Activated CD8-positive, alpha-beta memory T cell treated with anti-CD3 and anti-CD28 coated beads, Interleukin-2, amount 50 U/mL, for 48 hours (primary cell): Measurements from ENCODE around the gene TMEM108.

ENCODE experiments used
- DNase-seq: peaks from one replicate; pipeline ENCODE4 v3.0.0-alpha.2; 2020

The TMEM108 gene

DNA sequence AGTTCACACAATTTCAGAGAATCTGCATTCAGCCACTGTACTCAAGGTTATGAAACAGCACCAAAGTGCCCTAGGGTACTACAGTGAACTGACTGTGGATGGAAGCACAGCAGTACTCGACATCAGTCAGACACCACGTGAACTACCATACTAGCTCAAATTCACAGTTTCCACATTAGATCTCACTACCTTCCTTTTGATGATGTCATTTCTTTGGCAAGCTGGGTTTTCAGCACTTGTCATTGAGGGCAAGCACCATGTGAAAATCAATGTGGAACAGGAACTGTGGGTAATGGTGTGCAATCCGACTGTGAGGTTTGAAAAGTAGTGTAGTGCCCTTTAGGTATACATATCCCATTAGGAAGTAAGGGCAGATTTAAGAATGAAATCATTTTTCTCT lies 251.1 kb downstream of the TMEM108 start:
- no peak for DNase-seq

DNA sequence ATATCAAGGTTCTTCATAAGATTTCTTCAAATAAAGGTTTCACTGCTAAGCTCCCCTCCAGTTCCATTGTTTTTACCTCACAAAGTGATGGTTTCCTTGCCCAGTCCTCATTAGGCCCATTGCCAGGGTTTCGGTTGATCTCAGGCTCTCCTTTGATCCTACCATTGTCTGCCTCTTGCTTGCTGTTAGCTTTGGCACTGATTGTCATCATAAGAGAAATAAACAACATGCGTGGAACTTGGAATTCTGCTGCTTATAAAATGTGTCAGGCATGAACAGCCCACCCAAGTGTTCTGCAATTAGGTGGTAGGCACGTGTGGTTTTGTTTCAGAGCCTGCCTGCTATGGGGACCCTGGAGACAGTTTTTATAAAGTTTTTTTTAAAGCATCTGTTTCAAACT lies 254.1 kb downstream of the TMEM108 start:
- DNase-seq: no peak

DNA sequence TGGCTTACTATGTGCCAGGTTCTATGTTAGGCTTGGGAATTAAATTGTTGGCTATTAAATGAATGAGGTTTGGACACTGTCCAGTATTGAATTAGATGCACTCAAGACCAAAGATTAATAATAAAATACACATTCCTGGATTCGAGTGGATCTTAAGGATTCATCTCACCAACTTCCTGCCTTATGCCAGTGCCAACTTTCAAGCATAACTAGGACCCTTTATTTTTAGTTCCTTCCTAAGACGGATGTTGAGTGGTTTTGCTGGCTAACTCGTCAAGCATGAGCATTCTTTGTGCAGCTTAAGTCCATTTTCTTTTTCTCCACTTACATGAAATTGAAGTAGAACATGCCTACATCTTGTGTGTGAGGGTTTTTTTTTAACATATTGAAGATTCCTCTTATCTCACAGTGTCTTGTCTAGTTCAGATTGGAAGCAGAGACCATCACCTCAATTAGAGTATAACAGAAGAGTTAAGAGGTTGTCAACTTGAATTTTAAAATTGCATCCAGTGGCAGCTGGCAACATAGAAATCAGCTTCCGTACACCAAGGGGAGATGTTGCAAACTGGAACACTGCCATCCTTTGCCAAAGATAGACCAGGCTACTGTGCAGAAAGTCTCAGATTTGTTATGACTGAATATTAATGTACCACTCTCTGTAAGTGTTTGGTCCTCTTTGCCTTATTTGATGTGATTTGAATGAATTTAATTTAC lies 255.4 kb downstream of the TMEM108 start:
- no peak for DNase-seq

DNA sequence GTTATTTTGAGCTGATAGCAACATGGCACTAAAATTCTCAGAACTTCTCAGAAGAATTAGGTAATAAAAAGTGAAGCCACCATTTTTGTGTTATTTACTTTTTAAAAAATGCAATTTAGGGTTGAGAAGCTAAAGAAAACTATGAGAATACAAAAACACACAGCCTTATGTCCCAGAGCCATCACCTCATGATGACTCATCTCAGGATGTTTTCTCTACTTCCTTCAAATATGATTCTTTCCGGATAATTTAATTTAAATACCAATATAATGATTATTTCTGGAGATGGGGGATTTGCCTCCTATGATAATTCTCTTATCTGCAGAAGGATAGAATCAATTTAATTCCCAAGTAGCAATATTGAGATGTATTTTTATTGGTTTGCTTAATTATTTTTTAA lies 256.1 kb downstream of the TMEM108 start:
- DNase-seq: no peak

DNA sequence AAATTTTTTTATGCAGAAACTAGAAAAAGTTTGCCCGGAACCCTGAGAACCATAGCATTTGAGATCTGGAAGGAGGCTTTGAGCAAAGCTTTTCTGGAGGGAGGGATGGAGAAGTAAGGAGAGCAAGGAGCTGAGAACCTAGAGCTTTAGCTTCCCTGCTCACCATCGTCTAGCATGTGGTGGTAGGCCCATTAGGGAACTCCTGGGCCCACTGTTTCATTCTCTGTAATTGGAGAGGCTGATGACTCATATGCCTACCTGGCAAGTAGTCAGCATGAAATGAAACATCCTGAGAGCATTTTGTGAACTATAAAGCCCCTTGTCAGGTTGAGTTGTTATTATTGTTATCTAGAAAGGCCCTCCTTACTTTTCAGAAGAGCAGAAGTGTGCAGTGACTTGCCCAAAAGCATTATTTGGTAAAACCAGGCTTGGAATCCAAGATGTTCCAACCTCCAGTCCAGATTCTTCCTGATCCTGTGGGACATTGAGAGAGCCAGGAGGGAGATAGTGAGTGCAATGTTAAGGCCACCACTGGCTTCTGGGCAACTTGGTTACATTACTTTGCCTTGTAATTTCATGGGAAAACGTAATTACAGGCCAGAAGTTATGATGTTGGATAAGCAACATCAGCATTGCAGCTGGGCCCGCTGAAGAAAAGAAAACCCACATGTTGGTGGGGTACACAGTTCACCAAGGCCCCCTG lies 257.2 kb downstream of the TMEM108 start:
- DNase-seq: no peak

DNA sequence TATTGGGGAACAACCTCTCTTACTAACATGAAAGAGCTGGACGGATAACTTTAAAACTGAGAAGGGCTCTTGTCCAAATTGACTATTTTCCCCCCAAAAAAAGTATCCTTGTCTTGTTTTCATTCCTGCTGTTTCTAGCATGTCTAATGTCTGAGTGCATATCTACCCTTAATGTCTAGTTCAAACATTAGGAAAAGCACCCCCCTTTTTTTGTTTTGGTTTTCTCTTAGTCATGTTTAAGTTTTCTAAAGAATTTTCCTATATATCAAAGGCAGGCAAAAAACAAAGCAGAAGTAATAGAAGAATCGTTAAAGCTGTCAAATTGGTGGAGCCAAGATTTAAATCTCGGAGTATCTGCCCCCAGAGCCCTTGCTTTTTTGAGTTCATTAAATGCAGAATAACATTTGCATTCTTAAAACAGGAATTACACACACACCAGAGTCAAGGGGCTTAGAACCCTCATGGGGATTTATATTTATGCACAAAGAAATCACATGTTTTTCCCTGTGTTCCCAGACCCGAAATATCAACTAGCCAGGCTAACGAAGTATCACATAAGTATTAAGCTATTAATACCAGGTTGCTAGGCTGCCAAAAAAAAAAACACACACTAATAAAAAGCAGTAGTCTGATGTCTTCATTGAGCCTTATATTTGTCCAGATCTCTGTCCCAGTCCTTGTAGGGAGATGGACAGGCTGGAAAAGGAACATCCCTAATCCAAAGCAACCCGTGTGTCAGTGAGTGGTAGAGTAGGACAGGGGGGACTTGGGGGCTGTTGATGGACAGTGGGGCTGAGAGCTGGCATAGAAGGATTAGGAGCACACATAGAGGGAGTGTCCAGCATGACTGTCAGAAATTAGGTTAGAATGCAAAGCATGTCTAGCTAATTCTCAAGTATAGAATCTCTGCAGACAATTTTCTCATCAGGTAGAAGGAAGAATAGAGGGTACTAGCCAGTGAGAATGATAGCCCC lies 258.0 kb downstream of the TMEM108 start:
- no peak for DNase-seq

DNA sequence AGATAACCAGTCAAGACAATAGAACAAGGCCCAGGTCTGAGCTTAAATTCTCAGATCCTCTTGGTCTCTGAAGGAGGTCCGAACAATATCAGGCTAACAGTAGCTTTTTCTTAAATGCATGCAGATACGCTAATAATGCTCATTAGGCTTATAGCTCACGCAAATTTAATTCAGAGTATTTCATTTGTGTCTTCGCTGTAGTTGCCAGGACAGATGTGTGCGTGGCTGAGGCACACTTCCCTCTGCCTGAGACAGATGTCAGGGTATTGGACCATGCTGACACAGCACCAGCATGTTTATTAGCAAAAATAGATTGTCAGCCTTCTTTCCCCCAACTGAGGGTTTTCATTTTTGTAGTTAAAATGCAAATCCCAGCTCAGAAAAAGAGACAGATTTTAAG lies 258.8 kb downstream of the TMEM108 start:
- DNase-seq: no peak

DNA sequence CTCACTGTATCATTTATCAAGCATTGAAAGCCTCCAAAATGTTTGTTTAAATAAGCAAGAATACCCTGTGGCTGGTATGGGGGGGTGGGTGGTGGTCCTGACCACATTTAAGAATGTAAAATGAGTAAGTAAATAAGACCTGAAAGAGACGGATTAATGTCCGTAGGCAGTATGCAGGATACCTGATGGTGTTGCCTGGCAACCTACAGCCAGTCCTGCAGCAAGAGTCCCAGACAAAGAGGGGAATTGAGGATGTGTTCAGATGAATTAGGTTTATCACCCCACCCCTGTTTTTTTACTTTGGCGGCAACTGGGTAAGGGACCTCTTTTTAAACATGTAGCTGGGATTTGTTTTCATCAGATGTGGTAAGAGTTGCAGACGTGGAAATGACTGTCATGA lies 261.9 kb downstream of the TMEM108 start:
- no peak for DNase-seq

DNA sequence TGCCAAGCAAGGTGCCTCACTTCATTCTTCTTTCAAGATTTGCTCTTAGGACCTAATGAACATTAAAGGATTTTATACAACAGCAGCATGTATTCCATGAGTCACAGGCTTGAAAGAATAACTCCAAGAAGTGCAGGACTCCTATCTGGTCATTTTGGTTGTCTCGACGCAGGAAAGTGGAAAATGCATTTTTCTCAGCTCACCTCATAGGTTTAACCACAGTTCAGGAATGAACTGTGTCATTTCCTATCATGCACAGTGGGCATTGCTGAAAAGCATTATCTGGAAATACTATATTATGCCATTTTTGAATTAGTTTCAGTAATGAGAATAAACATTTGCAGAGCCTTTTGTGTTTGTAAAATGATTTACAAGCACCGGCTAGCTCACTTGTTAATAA lies 263.0 kb downstream of the TMEM108 start:
- no peak for DNase-seq

DNA sequence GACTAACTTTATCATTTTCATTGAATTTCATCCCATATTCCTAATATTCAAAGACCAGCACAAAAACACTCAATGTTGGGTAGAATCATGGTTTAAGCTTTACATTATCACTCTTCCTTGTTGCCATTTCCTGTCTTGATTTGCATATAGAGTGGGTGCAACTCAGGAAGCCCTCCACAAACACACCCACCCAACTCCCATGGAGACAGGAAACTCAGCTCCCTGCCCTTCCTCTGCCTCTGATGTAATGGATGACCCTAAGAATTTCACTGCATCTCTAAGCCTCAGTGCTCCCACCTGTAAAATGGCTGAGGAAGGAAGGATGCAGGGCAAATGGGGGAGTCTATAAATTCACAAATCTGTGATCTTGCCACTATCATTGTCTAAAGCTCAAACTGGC lies 263.5 kb downstream of the TMEM108 start:
- no peak for DNase-seq

DNA sequence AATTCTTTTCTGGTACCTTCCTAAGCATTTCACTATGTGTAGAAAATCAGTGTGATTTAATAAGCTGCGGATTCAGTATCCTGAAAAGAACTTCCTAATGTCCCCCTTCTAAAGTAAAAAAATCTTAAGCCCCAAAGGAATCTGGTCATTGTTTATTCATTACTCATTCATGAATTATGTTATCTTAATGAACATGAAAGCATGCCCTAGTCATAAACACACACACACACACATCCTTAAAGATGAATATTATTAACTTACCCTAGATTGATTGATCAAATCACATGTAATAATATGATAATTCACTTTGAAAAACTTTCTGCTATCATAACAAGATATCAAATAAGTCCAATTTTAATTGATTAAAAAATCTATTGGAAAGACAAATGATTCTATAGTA lies 265.2 kb downstream of the TMEM108 start:
- DNase-seq: no peak

DNA sequence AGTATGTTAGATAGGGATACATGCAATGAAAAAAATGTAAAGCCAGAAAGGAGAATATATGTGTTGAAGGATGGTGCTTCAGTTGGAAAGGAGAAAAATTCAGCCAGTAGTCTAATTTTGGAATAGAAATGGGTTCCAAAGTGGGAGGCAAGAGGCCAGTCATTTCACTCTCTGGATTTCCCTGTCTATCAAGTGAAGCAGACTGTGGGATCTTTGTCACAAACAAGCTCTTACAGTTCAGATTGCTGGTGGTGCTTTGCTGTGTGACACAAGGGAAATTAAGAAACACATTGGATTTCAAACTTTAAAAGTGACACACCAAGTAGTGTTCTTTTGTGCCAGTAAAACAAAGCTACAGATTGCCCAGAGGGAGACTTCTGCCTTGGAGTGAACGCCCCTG lies 279.7 kb downstream of the TMEM108 start:
- no peak for DNase-seq

DNA sequence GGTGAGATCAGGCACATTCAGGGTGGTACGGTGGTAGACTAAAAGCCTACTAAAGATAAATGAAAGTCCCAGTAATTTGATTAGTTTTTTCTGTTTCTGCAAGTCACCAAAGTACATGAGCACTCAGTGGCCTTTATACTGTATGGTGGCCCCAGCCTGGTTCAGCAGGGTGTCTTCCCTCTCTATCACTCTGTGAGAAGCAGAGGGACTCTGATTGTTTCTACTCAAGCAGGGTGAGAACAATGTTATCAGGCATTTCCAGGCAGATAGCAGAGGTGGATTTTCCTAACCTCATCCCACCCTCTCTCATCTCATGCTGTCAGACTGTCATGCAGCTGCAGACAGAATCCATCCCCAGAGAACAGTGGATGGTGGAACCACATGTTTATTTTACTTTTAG lies 290.2 kb downstream of the TMEM108 start:
- no peak for DNase-seq

DNA sequence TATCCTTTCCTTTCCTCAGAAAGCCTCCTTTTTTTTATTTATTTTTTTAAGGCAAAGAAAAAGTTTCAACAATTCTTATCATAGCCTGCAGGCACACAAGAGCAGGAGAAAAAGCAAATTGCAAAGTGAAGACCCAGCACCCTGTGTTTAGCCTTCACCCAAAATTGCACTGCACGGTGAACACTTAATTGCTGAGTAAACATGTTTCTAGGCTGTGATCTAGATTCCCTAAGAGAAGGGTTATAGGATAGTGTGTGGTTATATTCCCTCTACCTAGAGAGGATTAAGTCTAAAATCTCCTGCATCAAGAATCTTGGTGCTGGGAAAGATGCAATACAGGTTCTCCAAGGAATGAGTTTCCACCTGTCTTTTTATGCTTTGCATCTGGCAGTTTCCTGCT lies 291.4 kb downstream of the TMEM108 start:
- DNase-seq: no peak

DNA sequence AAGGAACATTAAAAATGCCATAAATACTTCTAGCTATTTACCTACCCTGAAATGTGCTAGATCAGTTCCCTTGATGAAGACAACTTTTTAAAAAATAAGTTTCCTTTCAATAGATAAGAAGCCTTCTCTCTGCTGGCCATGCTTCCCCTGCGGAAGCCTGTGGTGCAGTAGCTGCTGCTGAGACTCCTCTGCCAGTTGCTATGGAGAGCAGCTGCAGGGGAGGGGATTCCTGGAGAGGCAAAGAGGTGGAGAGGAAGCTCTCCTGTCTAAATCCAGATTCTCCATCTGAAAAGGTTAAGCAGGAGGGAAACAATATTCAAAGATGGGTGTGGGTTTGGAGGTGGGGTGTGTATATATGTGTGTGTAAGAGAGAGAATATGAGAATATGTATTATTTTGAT lies 291.9 kb downstream of the TMEM108 start:
- DNase-seq: no peak

DNA sequence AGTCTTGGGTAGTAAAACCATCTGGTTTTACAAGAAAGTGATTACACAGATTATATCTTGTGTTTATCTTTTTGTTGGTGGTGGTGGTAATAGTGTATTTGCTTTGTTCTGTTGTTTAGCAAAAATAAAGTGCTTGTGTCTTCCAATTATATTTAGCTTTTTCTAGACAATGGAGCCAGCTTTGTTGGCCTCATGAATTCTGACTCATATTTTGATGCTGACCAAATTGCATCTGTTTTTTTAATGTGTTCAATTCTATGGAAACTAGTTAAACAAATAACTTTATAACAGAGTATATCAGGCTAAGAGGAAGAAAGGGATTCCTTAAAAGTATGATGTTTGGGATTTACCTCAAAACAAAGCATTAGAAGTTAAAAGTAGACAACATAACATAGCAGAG lies 292.3 kb downstream of the TMEM108 start:
- DNase-seq: no peak

DNA sequence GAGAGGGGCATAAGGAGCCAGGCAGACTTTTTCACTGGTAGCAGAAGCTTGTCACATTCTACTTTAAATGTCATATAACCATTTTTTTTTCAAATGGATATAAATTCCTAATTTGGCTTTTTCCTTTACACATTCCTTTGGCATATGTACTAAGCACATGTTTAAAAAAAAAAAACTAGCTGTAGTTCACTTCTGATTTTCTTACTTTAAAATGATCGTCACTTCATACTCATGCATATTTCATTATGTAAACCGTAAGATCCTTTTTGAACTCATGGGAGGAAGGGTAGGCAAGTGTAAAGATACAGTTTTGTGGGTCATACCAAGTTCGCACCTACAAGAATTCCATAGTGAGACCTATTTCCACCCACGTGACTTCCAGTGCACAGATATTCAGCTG lies 316.5 kb downstream of the TMEM108 start:
- DNase-seq: no peak

DNA sequence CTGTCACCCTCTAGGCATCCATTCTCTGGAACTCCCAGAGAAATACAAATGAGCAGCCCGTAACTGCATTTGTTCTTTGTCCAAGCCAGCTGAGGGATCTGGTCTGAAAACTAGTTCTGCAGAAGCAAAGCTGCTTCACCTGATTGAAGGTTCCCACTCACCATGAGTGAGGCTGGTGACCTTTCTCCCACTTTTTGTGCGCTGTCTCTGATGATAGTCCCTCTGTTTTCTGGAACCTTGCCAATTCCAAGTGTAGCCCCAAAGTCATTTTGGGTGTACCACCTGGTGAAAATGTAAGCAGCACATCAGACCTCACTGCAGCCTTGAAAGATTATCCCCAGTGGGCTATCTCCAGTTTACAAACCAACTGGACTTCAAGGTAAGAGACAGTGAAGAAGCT lies 322.3 kb downstream of the TMEM108 start:
- DNase-seq: no peak

DNA sequence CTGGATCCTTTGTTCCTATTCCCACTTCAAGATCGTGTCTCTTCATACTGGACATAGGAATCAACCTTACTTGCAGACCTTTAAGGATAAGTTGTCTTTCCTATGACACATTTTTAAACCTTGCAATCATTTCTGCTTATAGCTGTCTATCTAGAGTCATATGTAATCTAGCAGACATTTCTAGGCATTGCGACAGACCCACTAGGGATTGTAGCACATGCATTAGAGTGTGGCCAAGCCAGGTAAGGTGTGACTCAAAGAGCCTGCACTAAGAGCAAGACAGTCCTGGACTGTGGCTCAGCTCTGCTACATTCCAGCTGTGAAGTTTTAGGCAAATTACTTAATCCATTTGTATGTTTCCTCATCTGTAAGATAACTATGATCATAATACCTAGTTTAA lies 322.8 kb downstream of the TMEM108 start:
- DNase-seq: no peak

DNA sequence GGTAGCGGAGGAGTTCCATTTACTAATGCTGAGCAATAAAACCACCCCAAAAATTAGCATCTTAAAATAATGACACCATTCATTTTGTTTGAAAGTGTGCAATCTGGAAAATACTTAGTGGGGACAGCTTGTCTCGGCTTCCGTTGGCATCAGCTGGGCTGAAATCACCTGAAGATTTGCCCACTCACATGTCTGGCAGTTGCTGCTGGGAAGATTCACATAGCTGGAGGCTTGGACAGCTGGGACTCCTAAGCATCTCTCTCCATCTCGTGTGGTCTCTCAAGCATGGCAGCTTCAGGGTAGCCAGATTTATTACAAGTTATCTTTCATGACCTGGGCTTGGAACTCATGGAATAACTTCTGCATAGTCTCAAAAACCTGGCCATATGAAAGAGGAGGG lies 323.2 kb downstream of the TMEM108 start:
- DNase-seq: no peak

DNA sequence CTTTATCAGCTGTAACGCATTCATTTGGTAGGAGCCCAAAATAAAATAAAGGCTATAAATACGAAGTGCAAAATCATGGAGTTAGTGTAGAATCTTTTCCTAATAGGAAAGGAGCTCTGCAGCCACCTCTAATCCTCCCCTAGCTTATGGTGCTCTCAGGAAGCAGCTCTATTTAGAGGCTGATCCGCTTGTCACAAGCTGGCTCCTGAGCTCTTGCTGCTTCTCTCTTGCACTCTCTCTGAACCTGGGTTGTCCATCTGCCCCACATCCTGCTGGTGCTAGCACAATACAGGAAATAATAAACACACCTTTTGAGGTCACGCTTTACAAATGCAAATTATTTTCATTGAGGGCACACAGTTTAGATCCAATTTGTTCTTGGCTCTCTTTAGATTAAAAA lies 324.3 kb downstream of the TMEM108 start:
- no peak for DNase-seq

DNA sequence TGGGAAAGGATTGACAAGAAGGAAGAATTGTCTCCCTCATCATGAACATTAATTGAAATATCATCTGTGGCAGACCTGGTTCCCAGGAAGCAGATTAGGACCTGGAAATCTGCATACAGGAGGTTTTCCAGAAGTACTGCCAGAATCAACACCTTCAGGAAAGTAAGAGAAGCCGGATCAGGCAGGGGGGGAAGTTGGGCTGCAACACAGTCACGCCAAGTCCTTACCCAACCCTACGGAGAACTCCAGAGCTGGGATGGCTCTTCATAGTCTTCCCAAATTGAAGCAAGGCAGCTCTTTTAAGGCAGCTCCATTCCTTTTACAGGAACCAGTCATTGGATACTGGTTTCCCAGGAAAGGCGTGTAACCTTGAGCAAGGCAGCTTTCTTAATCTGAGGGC lies 326.5 kb downstream of the TMEM108 start:
- DNase-seq: no peak

DNA sequence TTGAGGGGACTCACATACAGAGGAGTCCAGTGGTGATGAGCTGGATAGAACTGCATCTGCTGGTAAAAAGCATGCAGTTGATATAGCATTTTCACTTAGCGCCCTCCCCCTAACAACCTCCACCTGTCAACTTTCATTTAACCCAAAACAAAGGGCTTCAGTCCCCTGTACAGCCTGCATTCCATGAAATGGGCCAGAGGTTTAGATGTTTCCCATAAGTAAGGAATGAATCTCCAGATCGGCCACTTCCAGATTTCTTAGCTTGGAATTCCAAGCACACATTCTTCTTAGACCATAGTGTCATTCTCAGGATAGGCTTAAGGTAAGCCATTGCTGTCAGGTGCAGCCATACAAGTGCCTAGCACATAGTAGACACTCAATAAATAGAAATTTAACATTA lies 328.7 kb downstream of the TMEM108 start:
- no peak for DNase-seq

DNA sequence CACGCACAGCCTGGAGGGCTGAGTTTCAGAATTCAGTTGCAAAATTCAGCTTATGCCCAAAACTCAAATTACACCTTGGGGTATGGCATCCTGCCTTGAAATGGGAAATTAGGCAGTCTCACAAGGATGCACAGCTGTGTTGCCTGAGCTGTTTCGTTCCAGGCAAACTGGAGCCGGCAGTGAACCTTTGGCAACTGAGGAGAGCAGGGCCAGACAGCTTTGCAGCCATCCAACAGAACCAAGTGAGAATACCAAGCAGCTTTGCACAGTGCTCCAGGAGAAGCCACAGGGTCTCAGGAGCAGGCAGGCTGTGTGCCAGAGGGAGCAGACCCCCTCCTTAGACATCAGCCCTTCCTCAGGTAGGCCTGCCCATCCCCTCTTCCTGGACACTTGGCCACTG lies 329.2 kb downstream of the TMEM108 start:
- DNase-seq: no peak
